ENCODE data around the gene TST. TPM values are rescaled to one million over a fixed set of nuclear protein-coding genes. Genes with fewer than 3 reads are reported as not detected.

TST gene
- total RNA-seq, 2 experiments from 2014 or later = 2.4 to 3.4 TPM

DNA sequence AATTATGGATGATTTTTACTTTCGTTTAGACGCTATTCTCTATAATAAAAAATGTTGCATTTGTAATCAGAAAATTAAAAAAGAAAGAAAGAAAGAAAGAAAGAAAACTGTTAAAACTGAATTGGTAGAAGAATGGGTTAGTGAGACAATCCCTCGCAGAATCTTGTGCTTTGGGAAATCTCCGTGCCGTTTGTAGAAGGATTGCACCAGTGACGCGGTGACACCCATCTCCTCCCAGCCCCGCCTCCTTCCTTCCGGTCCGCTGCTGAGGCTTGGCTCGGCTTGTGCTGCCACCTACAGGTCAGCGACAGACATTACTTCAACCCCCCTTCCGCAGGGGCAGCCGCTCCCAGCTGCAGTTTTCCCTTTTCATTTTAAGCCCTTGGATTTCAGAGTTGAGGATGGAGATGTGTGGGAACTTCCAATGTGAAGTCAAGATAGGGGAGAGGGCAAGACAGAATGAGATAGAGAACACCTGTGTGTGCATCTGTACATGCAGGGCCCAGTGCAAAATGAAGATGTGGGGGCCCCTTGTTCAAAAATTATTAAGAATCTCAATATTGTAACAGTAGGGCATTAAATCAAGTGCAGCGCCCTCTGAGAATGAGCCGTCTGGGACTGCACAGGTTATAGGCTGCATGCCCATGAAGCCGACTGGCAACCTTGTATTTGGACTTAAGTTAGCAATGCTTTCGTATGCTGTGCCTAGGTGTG is 41.1 kb downstream of the TST start:
- peak overlapping the region; percentile 85 for H3K27ac Mint-ChIP-seq
- peak overlapping the region; percentile 69 for H3K4me3 Mint-ChIP-seq
- H3K27me3 Mint-ChIP-seq = peaks cover 7% of the 10 kb centered on the region
- no peaks in the 10 kb centered on the region for H3K36me3 Mint-ChIP-seq (ENCODE audit: low read depth)
- no peaks in the 10 kb centered on the region for H3K9me3 Mint-ChIP-seq
- ChIA-PET POLR2A (no interaction called here), CTCF (interaction anchor here (0.6 to 3.4 kb wide), 41 partner anchors 8 to 589 kb away, joined by 3 to 22 read pairs (median 4); partner anchors contain the start of genes IFT27, MPST, NCF4 and TST)
- H3K4me1 Mint-ChIP-seq = peaks cover 9% of the 10 kb centered on the region
- DNase-seq = peak; percentile 93

DNA sequence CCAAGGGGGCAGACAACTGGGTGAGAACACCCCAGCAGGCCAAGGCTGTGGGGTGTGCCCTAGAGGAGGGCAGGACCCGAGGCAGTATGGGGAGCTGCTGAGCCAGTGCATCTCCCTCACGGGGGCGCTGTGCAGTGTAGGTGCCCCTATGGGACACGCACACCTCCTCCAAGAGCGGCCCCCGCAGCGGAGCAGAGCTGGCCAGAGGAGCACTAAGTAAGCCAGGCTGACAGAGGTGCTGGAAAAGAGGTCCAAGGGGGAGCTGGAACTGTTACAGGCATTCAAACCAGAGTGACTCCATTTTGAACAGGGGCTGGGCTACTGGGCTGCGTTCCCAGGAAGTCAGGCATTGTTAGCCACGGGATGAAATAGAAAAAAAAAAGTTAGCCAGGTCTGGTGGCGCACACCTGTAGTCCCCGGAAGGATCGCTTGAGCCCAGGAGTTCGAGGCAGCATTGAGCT is 41.8 kb downstream of the TST start:
- peaks cover 7% of the 10 kb centered on the region for H3K27me3 Mint-ChIP-seq
- ChIA-PET CTCF (interaction anchor here (0.6 to 3.4 kb wide), 43 partner anchors 9 to 590 kb away, joined by 3 to 22 read pairs (median 4); partner anchors contain the start of genes IFT27 and NCF4), POLR2A (interaction anchor here (0.6 to 1.2 kb wide), 2 partner anchors 173 to 201 kb away, joined by 5 to 6 read pairs; partner anchors contain the start of gene IFT27)
- no peaks in the 10 kb centered on the region for H3K36me3 Mint-ChIP-seq (ENCODE audit: low read depth)
- H3K27ac Mint-ChIP-seq = peak overlapping the region; percentile 85
- peak; percentile 63 for DNase-seq
- H3K4me3 Mint-ChIP-seq = peak overlapping the region; percentile 69
- H3K4me1 Mint-ChIP-seq = peaks cover 9% of the 10 kb centered on the region
- H3K9me3 Mint-ChIP-seq = no peaks in the 10 kb centered on the region

DNA sequence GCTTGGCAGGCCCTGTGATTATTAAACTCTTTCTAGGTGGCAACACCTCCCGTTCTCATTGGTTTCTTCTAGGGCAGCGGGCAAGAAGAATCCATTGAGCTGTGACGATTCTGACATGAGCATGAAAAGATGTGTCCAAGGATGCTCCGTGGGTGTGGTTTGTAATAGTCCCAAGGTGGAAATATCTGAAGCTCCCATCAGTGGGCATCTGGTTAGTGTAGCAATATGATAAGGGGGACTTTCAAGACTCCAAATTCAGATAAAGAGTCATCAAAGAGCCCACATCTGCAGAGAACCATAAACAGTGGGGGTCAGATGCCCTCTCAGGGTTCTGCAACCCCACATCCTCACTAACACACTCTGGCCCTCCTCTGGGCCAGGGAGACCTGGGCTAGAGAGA is 42.6 kb downstream of the TST start:
- H3K9me3 Mint-ChIP-seq = no peaks in the 10 kb centered on the region
- H3K27ac Mint-ChIP-seq = no peak overlapping the region
- H3K27me3 Mint-ChIP-seq = peaks cover 9% of the 10 kb centered on the region
- DNase-seq = no peak
- H3K36me3 Mint-ChIP-seq (ENCODE audit: low read depth) = no peaks in the 10 kb centered on the region
- ChIA-PET POLR2A (interaction anchor here (1.2 kb wide), 1 partner anchor 200 kb away, joined by 6 read pairs; the partner anchor contains the start of gene IFT27), CTCF (interaction anchor here (0.7 to 3.4 kb wide), 25 partner anchors 8 to 431 kb away, joined by 3 to 22 read pairs (median 5); partner anchors contain the start of genes IFT27 and NCF4)
- H3K4me1 Mint-ChIP-seq = peaks cover 9% of the 10 kb centered on the region
- H3K4me3 Mint-ChIP-seq = peak overlapping the region; percentile 69

DNA sequence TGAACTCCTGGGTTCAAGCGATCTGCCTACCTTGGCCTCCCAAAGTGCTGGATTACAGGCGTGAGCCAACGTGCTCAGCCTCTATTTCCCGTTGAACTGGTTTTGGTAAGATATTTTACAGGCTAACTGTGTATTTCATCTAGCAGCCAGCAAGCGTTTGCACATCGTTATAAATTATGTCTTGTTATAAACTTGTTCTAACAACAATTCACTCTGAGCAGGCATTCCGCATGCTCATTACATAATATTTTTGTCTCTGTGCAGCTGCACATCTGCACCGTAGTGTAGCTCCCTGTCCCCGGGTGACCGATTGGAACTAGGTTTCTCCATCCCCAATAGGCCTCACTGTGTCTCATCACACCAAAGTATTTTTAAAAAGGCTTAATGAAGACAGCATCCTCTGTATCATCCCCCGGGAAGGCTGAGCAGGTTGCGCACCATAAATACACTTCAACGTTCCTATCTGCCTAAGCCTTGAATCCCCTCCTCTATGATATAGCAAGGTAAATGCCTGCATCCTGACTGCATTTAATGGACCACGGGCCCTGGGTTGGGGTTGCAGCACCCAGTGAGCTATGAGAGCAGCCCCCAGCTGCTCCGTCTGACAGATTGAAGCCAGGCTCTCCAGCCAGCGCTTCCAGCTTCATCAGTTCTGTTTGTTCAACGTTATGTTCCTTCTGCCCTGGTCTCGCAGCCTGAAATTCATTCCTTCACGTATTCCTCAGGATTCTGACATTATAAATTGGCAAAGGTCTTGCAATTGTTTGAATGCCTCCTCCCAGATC is 47.7 kb downstream of the TST start:
- CTCF ChIA-PET = interaction anchor here (1.0 kb wide), 1 partner anchor 15 kb away, joined by 3 read pairs; no protein-coding TSS in a partner anchor
- no peaks in the 10 kb centered on the region for H3K4me1 Mint-ChIP-seq
- POLR2A ChIA-PET = no interaction called here
- no peak overlapping the region for H3K27ac Mint-ChIP-seq
- peaks cover 9% of the 10 kb centered on the region for H3K27me3 Mint-ChIP-seq
- H3K36me3 Mint-ChIP-seq (ENCODE audit: low read depth) = no peaks in the 10 kb centered on the region
- H3K9me3 Mint-ChIP-seq = no peaks in the 10 kb centered on the region
- DNase-seq = no peak
- H3K4me3 Mint-ChIP-seq = no peak overlapping the region

DNA sequence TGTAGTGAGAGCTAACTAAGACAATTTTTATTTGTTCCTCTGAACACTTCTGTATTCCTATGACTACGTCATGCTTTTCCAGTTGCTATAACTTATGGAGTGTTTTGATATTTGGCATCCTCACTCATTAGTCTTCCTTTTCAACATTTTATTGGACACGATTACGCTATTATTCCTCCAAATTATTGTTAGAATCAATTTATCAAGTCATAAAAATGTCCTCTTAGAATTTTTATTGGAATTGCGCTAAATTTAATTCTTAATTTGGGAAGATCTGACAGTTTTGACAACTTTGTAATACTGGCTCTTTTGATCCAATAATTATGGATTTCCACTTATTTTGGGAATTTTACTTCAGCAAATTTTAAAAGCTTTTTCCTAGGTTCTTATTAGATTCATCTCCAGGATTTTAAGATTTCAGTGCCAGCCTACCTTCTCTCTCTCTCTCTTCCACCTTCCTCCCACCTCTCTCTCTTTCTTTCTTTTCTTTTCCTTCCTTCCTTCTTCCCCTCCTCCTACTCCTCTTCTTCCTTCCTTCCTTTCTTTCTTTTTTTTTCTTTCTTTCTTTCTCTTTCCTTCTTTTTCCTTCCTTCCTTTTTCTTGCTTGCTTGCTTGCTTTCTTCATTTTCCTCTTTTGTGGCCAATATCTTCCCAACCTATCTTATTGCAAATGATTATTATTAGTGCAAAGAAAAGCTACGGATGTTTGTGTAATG is 50.8 kb downstream of the TST start:
- no peaks in the 10 kb centered on the region for H3K36me3 Mint-ChIP-seq (ENCODE audit: low read depth)
- DNase-seq = no peak
- CTCF ChIA-PET = interaction anchor here (1.6 kb wide), 1 partner anchor 9 kb away, joined by 6 read pairs; no protein-coding TSS in a partner anchor
- H3K4me1 Mint-ChIP-seq = no peaks in the 10 kb centered on the region
- H3K27ac Mint-ChIP-seq = no peak overlapping the region
- POLR2A ChIA-PET = no interaction called here
- peaks cover 5% of the 10 kb centered on the region for H3K27me3 Mint-ChIP-seq
- no peak overlapping the region for H3K4me3 Mint-ChIP-seq
- H3K9me3 Mint-ChIP-seq = no peaks in the 10 kb centered on the region

DNA sequence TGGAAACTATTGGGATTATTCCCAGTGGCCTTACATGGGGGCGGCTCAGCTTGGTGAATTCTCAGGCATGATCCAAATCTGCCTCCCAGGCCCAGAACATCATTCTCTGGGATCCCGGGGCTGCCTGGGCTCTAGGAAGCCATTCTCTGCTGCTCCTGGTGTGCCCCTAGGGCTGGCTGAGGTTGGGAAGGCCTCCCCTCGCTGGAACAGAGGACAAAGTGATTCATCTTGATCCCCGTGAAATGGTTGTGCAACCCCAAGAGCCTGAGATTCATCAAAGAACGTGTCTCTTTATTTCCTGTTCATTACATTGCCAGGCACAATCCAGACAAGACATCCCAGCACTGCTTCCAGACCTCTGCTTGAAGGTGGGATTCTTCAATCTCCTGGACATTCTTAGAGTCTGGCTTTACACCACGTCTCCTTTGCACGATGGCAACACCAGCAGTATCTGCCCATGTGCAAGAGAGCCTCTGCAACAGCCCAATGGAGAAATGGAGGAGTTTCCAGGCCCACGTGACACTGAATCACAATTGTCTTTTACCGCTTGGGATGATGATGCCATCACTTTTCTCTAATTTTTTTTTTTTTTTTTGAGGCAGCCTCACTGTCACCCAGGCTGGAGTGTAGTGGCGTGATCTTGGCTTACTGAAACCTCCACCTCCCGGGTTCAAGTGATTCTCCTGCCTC is 52.3 kb downstream of the TST start:
- H3K27me3 Mint-ChIP-seq = peaks cover 9% of the 10 kb centered on the region
- ChIA-PET POLR2A (no interaction called here), CTCF (interaction anchor here (1.1 to 2.0 kb wide), 2 partner anchors 10 to 20 kb away, joined by 3 to 4 read pairs; no protein-coding TSS in a partner anchor)
- no peaks in the 10 kb centered on the region for H3K9me3 Mint-ChIP-seq
- H3K4me3 Mint-ChIP-seq = no peak overlapping the region
- no peak for DNase-seq
- no peaks in the 10 kb centered on the region for H3K36me3 Mint-ChIP-seq (ENCODE audit: low read depth)
- H3K4me1 Mint-ChIP-seq = no peaks in the 10 kb centered on the region
- no peak overlapping the region for H3K27ac Mint-ChIP-seq

DNA sequence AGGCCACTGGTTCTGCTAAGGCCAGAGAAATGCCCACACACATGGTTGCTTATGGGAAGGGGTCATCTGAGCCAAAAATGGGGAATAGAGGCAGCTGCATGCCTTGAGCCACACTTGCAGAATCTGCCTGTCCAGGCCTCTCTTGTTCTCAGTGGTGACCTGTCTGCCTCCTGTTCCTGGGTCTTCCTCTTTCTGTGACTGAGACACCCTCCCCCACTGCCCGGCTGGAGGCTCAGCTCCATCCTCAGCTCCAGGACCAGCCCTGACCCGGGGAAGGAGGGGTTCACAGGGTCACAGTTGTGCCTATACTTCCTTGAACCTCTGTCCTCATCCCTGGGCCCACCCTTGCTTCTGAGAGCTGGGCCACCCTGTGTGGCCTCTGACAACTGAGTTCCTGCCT is 53.6 kb downstream of the TST start:
- ChIA-PET POLR2A (no interaction called here), CTCF (interaction anchor here (1.1 to 2.0 kb wide), 4 partner anchors 10 to 109 kb away, joined by 3 to 7 read pairs (median 4); no protein-coding TSS in a partner anchor)
- Mint-ChIP-seq H3K27ac (no peak overlapping the region), H3K4me3 (no peak overlapping the region), H3K36me3 (ENCODE audit: low read depth) (no peaks in the 10 kb centered on the region), H3K4me1 (no peaks in the 10 kb centered on the region), H3K9me3 (no peaks in the 10 kb centered on the region), H3K27me3 (peaks cover 15% of the 10 kb centered on the region)
- DNase-seq = no peak

DNA sequence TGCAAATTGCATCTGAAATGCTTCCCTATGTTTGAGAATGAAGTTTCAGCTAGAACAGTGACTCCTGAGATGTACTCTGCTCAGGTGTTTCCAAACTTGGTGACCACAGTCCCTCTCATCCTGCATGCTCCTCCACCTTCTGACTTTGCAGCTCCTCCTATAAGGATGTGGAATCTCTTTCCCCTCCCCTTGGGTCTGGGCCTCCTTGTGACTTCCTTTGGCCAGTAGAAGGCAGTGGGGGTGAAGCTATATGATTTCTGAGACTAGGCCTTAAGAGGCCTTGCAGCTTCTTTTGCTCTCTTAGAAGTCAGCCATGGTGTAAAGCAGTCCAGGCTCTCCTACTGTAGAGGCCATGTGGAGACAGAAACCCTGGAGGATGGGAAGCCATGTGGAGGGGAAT is 55.1 kb downstream of the TST start:
- ChIA-PET POLR2A (no interaction called here), CTCF (interaction anchor here (0.6 to 1.9 kb wide), 4 partner anchors 14 to 207 kb away, joined by 3 to 5 read pairs (median 4); no protein-coding TSS in a partner anchor)
- no peak overlapping the region for H3K27ac Mint-ChIP-seq
- no peaks in the 10 kb centered on the region for H3K9me3 Mint-ChIP-seq
- H3K36me3 Mint-ChIP-seq (ENCODE audit: low read depth) = no peaks in the 10 kb centered on the region
- H3K4me1 Mint-ChIP-seq = no peaks in the 10 kb centered on the region
- peaks cover 19% of the 10 kb centered on the region for H3K27me3 Mint-ChIP-seq
- no peak for DNase-seq
- no peak overlapping the region for H3K4me3 Mint-ChIP-seq

DNA sequence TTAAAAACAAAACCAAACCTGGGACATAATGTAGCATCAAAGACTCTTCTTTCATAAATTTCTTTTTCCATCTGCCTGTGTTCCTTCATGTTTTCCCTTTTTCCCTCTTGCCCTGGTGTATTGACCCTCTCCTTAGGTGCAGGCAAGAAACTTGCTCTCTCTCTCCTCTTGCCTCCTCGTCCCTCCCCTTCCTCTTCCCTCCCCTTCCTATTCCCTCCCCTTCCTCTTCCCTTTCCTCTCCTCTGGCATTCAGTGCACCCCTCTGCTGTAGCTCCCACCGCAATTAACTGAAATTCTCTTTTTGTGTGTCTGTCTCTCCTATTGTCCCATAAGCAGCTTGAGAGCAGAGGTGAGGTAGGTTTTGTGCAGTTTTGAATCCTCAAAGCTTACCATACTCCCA is 55.9 kb downstream of the TST start:
- Mint-ChIP-seq H3K27me3 (peaks cover 21% of the 10 kb centered on the region), H3K9me3 (no peaks in the 10 kb centered on the region), H3K27ac (no peak overlapping the region), H3K4me3 (no peak overlapping the region), H3K36me3 (ENCODE audit: low read depth) (no peaks in the 10 kb centered on the region), H3K4me1 (no peaks in the 10 kb centered on the region)
- ChIA-PET POLR2A (no interaction called here), CTCF (interaction anchor here (0.9 to 1.9 kb wide), 3 partner anchors 15 to 206 kb away, joined by 3 to 5 read pairs (median 5); no protein-coding TSS in a partner anchor)
- DNase-seq = no peak

DNA sequence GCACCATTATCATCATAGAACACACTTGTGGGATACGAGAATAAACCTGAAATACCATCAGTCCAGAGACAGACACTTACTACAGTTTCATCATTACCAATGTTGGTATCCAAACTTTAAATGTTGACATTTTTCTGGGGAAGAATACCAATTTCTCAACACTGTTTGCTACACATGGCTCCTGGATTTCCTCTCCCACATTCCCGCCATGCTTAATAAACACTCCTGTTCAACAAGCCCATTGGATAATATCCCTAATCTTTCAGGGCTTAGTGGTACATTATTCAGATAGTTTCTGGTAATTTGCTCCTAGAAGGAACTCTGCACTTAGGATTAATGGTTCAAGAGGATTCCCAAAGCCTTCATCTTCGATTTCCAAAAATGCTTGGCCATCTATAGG is 57.6 kb downstream of the TST start:
- Mint-ChIP-seq H3K27me3 (peaks cover 21% of the 10 kb centered on the region), H3K9me3 (peaks cover 9% of the 10 kb centered on the region), H3K27ac (no peak overlapping the region), H3K4me1 (no peaks in the 10 kb centered on the region), H3K4me3 (no peak overlapping the region), H3K36me3 (ENCODE audit: low read depth) (peaks cover under 1% of the 10 kb centered on the region)
- POLR2A ChIA-PET = no interaction called here
- no peak for DNase-seq
- CTCF ChIA-PET = interaction anchor here (0.7 to 0.8 kb wide), 2 partner anchors 16 to 104 kb away, joined by 3 to 4 read pairs; no protein-coding TSS in a partner anchor
